VCaP (cell line): ENCODE results near the gene GABRP.
"Not testable (repeated sequence)": the region's sequence is repeated elsewhere in the genome, so short reads cannot be mapped to it uniquely, and the experiment has no call there.

Experiments used
- H3K27ac ChIP-seq: fragments of 450-650 bp; 2 replicates; pipeline ENCODE4 v1.5.1; 2017
- CTCF ChIP-seq: fragments of 450-650 bp; conservative IDR thresholded peaks from 2 replicates; pipeline ENCODE4 v1.5.1; 2017; ENCODE audit warnings: mild to moderate bottlenecking, moderate library complexity

GABRP gene

GRCh38 chr5:170826117-170826516, 42.6 kb downstream of the GABRP start:
- no peak overlapping the region for H3K27ac ChIP-seq
- TF ChIP-seq CTCF: no peak

- TF ChIP-seq CTCF: no peak
Measured at GRCh38 chr5:170832241-170832640, 48.7 kb downstream of the GABRP start.

GRCh38 chr5:170833981-170834380, 50.5 kb downstream of the GABRP start:
- not testable (repeated sequence) for H3K27ac ChIP-seq

More at GRCh38 chr5:170832241-170832640, 48.7 kb downstream of the GABRP start:
- H3K27ac ChIP-seq: no peak overlapping the region

DNA sequence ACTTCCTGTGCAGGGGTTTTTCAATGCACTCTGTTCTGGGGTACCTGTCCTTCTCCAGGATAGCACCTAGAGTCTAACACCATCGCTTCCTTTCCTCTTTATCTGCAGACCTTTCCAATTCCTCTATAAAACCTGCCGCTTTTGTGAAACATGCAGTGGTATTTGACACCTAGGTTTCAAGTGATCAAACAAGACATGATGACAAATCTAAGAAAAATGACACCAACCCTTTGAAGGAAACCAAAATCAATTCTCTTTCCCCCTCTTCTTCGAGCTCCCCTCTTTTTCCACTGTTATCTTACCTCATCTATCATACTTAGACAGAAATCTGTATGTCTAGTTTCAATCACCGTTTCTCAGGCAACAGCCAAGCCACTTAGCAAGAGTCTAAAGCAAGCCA, 52.7 kb downstream of the GABRP start:
- no peak for TF ChIP-seq CTCF
- no peak overlapping the region for H3K27ac ChIP-seq

GRCh38 chr5:170843870-170844269, 60.3 kb downstream of the GABRP start:
- no peak overlapping the region for H3K27ac ChIP-seq
- no peak for TF ChIP-seq CTCF

DNA sequence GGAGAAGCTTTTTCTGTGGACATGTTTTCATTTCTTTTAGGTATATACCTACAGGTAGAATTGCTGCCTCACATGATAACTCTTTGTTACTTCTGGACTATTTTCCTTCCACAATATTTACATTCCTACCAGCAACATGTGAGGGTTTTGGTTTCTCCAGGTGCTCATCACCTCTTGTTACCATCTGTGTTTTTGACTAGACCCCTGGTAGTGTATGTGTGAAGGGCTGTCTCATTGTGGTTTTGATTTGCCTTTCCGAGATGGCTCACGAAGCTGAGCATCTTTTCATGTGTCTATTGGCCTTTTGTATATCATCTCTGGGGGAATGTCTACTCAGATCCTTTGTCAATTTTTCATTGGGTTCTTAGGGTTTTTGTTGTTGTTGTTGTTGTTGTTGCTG, 61.1 kb downstream of the GABRP start:
- no peak for TF ChIP-seq CTCF
- no peak overlapping the region for H3K27ac ChIP-seq

DNA sequence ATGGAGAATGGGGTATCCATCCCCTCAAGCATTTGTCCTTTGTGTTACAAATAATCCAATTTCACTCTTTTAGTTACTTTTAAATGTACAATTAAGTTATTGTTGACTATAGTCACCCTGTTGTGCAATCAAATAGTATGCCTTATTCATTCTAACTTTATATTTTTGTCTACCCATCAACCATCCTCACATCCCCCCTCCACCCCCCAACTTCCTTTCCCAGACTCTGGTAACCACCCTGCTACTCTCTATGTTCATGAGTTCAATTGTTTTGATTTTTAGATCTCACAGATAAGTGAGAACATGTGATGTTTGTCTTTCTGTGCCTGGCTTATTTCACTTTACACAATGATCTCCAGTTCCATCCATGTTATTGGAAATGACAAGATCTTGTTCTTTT, 62.9 kb downstream of the GABRP start:
- TF ChIP-seq CTCF: no peak

DNA sequence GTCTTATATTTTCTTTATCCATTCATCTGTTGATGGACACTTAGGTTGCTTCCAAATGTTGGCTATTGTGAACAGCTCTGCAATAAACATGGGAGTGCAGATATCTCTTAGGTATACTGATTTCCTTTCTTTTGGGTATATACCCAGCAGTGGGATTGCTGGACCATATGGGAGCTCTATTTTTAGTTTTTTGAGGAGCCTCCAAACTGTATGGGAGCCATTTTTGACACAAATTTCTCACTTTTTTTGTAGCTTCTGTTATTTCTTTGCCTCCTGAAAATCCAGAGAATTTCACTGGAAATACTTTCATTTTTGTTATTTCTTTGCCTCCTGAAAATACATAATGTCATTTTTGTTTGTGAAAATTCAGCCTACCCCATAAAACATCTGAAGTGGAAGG, 63.3 kb downstream of the GABRP start:
- no peak for TF ChIP-seq CTCF
- H3K27ac ChIP-seq: no peak overlapping the region

More for the DNA sequence above, 62.9 kb downstream of the GABRP start:
- H3K27ac ChIP-seq: no peak overlapping the region
